ENCODE results near the gene APOBEC3H. TPM values are rescaled to one million over a fixed set of nuclear protein-coding genes. Genes with fewer than 3 reads are reported as not detected.

The APOBEC3H gene
- total and polyA plus RNA-seq, 4 experiments from 2014 or later, result 5.7 to 8.5 (median 6.9) TPM

- DNase-seq, result no peak
- Histone ChIP-seq H3K9me3 (ENCODE audit: control insufficient read depth in 1 of 2, low read length in 2 of 2) (no peaks in the 10 kb centered on the region), H3K27ac (ENCODE audit: low read depth, low read length) (peak overlapping the region; percentile 75), H3K4me3 (ENCODE audit: low read length in 2 of 2) (peak overlapping the region; percentile 39 to 70), H3K27me3 (ENCODE audit: insufficient read depth, low read length) (peaks cover 7% of the 10 kb centered on the region), H3K36me3 (ENCODE audit: insufficient read depth, low read length) (peaks cover 7% of the 10 kb centered on the region), H3K4me1 (ENCODE audit: insufficient read depth, low read length) (peaks cover 46% of the 10 kb centered on the region)
- Mint-ChIP-seq H3K4me3 (peak overlapping the region; percentile 84 to 91 (median 88)), H3K9me3 (no peaks in the 10 kb centered on the region), H3K4me1 (peaks cover 22 to 42% (median 31%) of the 10 kb centered on the region in 4 donors), H3K27me3 (peaks cover 0 to 3% of the 10 kb centered on the region in 2 donors), H3K27ac (peak overlapping the region; percentile 81 to 96 (median 93)), H3K36me3 (peaks cover 0 to 19% of the 10 kb centered on the region in 2 donors)
- intact Hi-C loops (cut with micrococcal nuclease), result loop anchor here (10.0 kb wide), 1 partner anchor 838 kb away; the partner anchor contains the start of gene CSNK1E
- ChIA-PET POLR2A (ENCODE audit: partially characterized antibody) (interaction anchor here (0.6 to 3.0 kb wide), 9 partner anchors 17 to 447 kb away, joined by 3 to 24 read pairs (median 8); partner anchors contain the start of genes APOBEC3C, CBX6, GTPBP1 and PDGFB), CTCF (ENCODE audit: partially characterized antibody) (interaction anchor here (0.6 to 10.4 kb wide), 3 partner anchors 18 to 284 kb away, joined by 3 to 80 read pairs (median 7); partner anchors contain the start of gene RPL3)
These were observed 56.2 kb downstream of the APOBEC3H start for GRCh38 chr22:39153220-39153717.

Other genes starting within 250 kb of the APOBEC3H start
- 10 to 100 TPM; 85.0 to 88.0 TPM for gene CBX6, start 225.0 kb upstream of the APOBEC3H start, total RNA-seq
- gene CBX6, start 225.0 kb upstream of the APOBEC3H start, polyA plus RNA-seq, result 10 to 100 TPM in 1 of 2 donors, 1 to 10 TPM in 1; 4.1 to 10.9 TPM
- not detected for gene APOBEC3A, start 139.6 kb upstream of the APOBEC3H start, total RNA-seq
- gene APOBEC3A, start 139.6 kb upstream of the APOBEC3H start, polyA plus RNA-seq, result not detected
- gene APOBEC3B, start 114.9 kb upstream of the APOBEC3H start, total RNA-seq, result under 1 TPM; 0.32 to 0.64 TPM
- 1 to 10 TPM in 1 of 2 donors, under 1 TPM in 1; 0.31 to 1.3 TPM for gene APOBEC3B, start 114.9 kb upstream of the APOBEC3H start, polyA plus RNA-seq
- 10 to 100 TPM; 42.4 to 43.8 TPM for gene APOBEC3C, start 83.0 kb upstream of the APOBEC3H start, total RNA-seq
- gene APOBEC3C, start 83.0 kb upstream of the APOBEC3H start, polyA plus RNA-seq, result 100 to 1,000 TPM; 109 to 135 TPM
- 10 to 100 TPM; 35.1 to 41.9 TPM for gene APOBEC3D, start 76.1 kb upstream of the APOBEC3H start, total RNA-seq
- 10 to 100 TPM in 1 of 2 donors, 1 to 10 TPM in 1; 4.6 to 16.1 TPM for gene APOBEC3D, start 76.1 kb upstream of the APOBEC3H start, polyA plus RNA-seq
- 10 to 100 TPM; 18.3 to 18.4 TPM for gene APOBEC3F, start 56.4 kb upstream of the APOBEC3H start, total RNA-seq
- gene APOBEC3F, start 56.4 kb upstream of the APOBEC3H start, polyA plus RNA-seq, result 10 to 100 TPM in 1 of 2 donors, 1 to 10 TPM in 1; 3.3 to 15.4 TPM
- 10 to 100 TPM; 44.5 to 47.5 TPM for gene APOBEC3G, start 20.0 kb upstream of the APOBEC3H start, total RNA-seq
- 100 to 1,000 TPM in 1 of 2 donors, 10 to 100 TPM in 1; 98.5 to 110 TPM for gene APOBEC3G, start 20.0 kb upstream of the APOBEC3H start, polyA plus RNA-seq
- 100 to 1,000 TPM; 181 to 198 TPM for gene CBX7, start 55.4 kb downstream of the APOBEC3H start, total RNA-seq
- 10 to 100 TPM; 22.8 to 38.8 TPM for gene CBX7, start 55.4 kb downstream of the APOBEC3H start, polyA plus RNA-seq
- gene PDGFB, start 147.7 kb downstream of the APOBEC3H start, total RNA-seq, result 10 to 100 TPM; 15.7 to 16.9 TPM
- 10 to 100 TPM in 1 of 2 donors, 1 to 10 TPM in 1; 6.8 to 11.4 TPM for gene PDGFB, start 147.7 kb downstream of the APOBEC3H start, polyA plus RNA-seq
- gene RPL3, start 222.4 kb downstream of the APOBEC3H start, total RNA-seq, result 1,000 to 10,000 TPM; 3,492 to 3,635 TPM
- gene RPL3, start 222.4 kb downstream of the APOBEC3H start, polyA plus RNA-seq, result 1,000 to 10,000 TPM; 3,292 to 4,075 TPM